ENCODE data around the gene HLA-A. TPM values are rescaled to one million over a fixed set of nuclear protein-coding genes. Genes with fewer than 3 reads are reported as not detected.
"Not testable (repeated sequence)": the region's sequence is repeated elsewhere in the genome, so short reads cannot be mapped to it uniquely, and the experiment has no call there.

Gene HLA-A
- polyA plus RNA-seq, 1 donor (not counting 4 experiments of a cell fraction or from before 2014, with no cell fraction given): 401 TPM

DNA sequence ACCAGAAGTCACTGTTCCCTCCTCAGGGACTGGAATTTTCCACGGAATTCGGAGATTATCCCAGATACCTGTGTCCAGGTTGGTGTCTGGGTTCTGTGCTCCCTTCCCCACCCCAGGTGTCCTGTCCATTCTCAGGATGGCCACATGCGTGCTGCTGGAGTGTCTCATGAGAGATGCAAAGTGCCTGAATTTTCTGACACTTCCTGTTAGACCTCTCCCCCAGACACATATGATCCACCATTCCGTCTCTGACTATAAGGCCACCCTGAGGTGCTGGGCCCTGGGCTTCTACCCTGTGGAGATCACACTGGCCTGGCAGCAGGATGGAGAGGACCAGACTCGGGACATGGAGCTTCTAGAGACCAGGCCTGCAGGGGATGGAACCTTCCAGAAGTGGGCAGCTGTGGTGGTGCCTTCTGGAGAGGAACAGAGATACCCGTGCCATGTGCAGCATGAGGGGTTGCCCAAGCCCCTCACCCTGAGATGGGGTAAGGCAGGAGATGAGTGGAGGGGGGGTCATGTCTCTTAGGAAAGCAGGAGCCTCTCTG lies 14.4 kb upstream of the HLA-A start:
- no peak for TF ChIP-seq EZH2 (IDR thresholded peaks at IDR 0.05; ENCODE audit: low read length)
- FAIRE-seq: no peak
- no peaks in the 10 kb centered on the region for H3K36me3 ChIP-seq (ENCODE audit: control insufficient read depth in 2 of 2, extremely low read depth in 1 of 2, insufficient read depth in 2 of 2, low read length in 2 of 2)
- H3K79me2 ChIP-seq (ENCODE audit: control insufficient read depth, insufficient read depth, low read length): no peaks in the 10 kb centered on the region
- H4K20me1 ChIP-seq (ENCODE audit: control insufficient read depth, extremely low read depth, insufficient read depth, low read length): no peaks in the 10 kb centered on the region
- no peak for DNase-seq (ENCODE audit: low read depth, low spot score)
- no peak overlapping the region for H3K9ac ChIP-seq (ENCODE audit: control insufficient read depth, extremely low read depth, insufficient read depth, low read length)
- H3K9me3 ChIP-seq (ENCODE audit: control insufficient read depth, low read depth, low read length): no peaks in the 10 kb centered on the region
- no peak overlapping the region for H3K27ac ChIP-seq (ENCODE audit: control insufficient read depth, insufficient read depth, low read length)
- H3K9me1 ChIP-seq (ENCODE audit: control insufficient read depth, extremely low read depth, insufficient read depth, low read length): no peaks in the 10 kb centered on the region
- no peaks in the 10 kb centered on the region for H3K27me3 ChIP-seq (ENCODE audit: control insufficient read depth, extremely low read depth, insufficient read depth, low read length)
- peaks cover 22% of the 10 kb centered on the region for H3K4me1 ChIP-seq (ENCODE audit: control insufficient read depth, extremely low read depth, insufficient read depth, low read length)
- H2AFZ ChIP-seq (ENCODE audit: control insufficient read depth, low read length): no peak overlapping the region
- no peak overlapping the region for H3K4me3 ChIP-seq (ENCODE audit: control insufficient read depth in 2 of 3, extremely low read depth in 1 of 3, insufficient read depth in 2 of 3, low read depth in 1 of 3, low read length in 3 of 3)
- dilution Hi-C loops (cut with MboI; ENCODE audit: extremely low pct_ligation_motif_present, low sequenced_read_pairs): no loop called here
- H3K4me2 ChIP-seq (ENCODE audit: control insufficient read depth, extremely low read depth, insufficient read depth, low read depth, low read length): no peak overlapping the region

DNA sequence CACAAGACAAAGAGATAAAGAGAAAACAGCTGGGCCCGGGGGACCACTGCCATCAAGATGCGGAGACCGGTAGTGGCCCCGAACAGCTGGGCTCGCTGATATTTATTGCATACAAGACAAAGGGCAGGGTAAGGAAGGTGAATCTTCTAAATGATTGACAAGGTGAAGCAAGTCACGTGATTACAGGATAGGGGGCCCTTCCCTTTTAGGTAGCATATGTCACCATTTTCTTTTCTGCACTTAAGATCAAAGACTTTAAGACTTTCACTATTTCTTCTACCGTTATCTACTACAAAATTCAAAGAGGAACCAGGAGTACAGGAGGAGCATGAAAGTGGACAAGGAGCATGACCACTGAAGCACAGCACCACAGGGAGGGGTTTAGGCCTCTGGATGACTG lies 12.3 kb upstream of the HLA-A start:
- H2AFZ ChIP-seq (ENCODE audit: control insufficient read depth, low read length); H3K9ac ChIP-seq (ENCODE audit: control insufficient read depth, extremely low read depth, insufficient read depth, low read length); H3K4me3 ChIP-seq (ENCODE audit: control insufficient read depth in 2 of 3, extremely low read depth in 1 of 3, insufficient read depth in 2 of 3, low read depth in 1 of 3, low read length in 3 of 3); H3K9me1 ChIP-seq (ENCODE audit: control insufficient read depth, extremely low read depth, insufficient read depth, low read length); H3K79me2 ChIP-seq (ENCODE audit: control insufficient read depth, insufficient read depth, low read length); H3K27me3 ChIP-seq (ENCODE audit: control insufficient read depth, extremely low read depth, insufficient read depth, low read length); H3K9me3 ChIP-seq (ENCODE audit: control insufficient read depth, low read depth, low read length); H3K27ac ChIP-seq (ENCODE audit: control insufficient read depth, insufficient read depth, low read length); dilution Hi-C loops (cut with MboI; ENCODE audit: extremely low pct_ligation_motif_present, low sequenced_read_pairs); H4K20me1 ChIP-seq (ENCODE audit: control insufficient read depth, extremely low read depth, insufficient read depth, low read length); FAIRE-seq; DNase-seq (ENCODE audit: low read depth, low spot score); H3K4me2 ChIP-seq (ENCODE audit: control insufficient read depth, extremely low read depth, insufficient read depth, low read depth, low read length); H3K36me3 ChIP-seq (ENCODE audit: control insufficient read depth in 2 of 2, extremely low read depth in 1 of 2, insufficient read depth in 2 of 2, low read length in 2 of 2): not testable (repeated sequence)
- peaks cover 15% of the 10 kb centered on the region for H3K4me1 ChIP-seq (ENCODE audit: control insufficient read depth, extremely low read depth, insufficient read depth, low read length)

DNA sequence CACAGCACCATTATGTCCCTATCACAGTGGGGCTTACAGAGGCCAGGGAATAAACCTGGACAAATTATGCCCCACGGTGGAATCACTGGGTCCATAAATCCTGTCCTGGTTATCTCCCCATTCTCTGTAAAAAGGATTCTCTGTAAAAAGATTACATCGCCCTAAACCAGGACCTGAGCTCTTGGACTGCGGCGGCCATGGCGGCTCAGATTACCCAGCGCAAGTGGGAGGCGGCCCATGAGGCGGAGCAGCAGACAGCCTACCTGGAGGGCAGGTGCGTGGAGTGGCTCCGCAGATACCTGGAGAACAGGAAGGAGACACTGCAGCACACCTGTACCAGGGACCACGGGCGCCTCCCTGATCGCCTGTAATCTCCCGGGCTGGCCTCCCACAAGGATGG lies 8.4 kb upstream of the HLA-A start:
- no peak overlapping the region for H3K9ac ChIP-seq (ENCODE audit: control insufficient read depth, extremely low read depth, insufficient read depth, low read length)
- no peaks in the 10 kb centered on the region for H3K79me2 ChIP-seq (ENCODE audit: control insufficient read depth, insufficient read depth, low read length)
- no peak overlapping the region for H2AFZ ChIP-seq (ENCODE audit: control insufficient read depth, low read length)
- no peaks in the 10 kb centered on the region for H4K20me1 ChIP-seq (ENCODE audit: control insufficient read depth, extremely low read depth, insufficient read depth, low read length)
- no peaks in the 10 kb centered on the region for H3K9me1 ChIP-seq (ENCODE audit: control insufficient read depth, extremely low read depth, insufficient read depth, low read length)
- DNase-seq (ENCODE audit: low read depth, low spot score): no peak
- H3K4me1 ChIP-seq (ENCODE audit: control insufficient read depth, extremely low read depth, insufficient read depth, low read length): no peaks in the 10 kb centered on the region
- TF ChIP-seq, protein P1, sequence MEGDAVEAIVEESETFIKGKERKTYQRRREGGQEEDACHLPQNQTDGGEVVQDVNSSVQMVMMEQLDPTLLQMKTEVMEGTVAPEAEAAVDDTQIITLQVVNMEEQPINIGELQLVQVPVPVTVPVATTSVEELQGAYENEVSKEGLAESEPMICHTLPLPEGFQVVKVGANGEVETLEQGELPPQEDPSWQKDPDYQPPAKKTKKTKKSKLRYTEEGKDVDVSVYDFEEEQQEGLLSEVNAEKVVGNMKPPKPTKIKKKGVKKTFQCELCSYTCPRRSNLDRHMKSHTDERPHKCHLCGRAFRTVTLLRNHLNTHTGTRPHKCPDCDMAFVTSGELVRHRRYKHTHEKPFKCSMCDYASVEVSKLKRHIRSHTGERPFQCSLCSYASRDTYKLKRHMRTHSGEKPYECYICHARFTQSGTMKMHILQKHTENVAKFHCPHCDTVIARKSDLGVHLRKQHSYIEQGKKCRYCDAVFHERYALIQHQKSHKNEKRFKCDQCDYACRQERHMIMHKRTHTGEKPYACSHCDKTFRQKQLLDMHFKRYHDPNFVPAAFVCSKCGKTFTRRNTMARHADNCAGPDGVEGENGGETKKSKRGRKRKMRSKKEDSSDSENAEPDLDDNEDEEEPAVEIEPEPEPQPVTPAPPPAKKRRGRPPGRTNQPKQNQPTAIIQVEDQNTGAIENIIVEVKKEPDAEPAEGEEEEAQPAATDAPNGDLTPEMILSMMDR (optimal IDR thresholded peaks at IDR 0.05 in 1 of 3, IDR thresholded peaks at IDR 0.05 in 1 of 3, conservative IDR thresholded peaks at IDR 0.05 in 1 of 3; ENCODE audit: extremely low read depth in 1 of 3, insufficient read depth in 2 of 3, low read length in 3 of 3): no peak
- H3K27me3 ChIP-seq (ENCODE audit: control insufficient read depth, extremely low read depth, insufficient read depth, low read length): no peaks in the 10 kb centered on the region
- H3K36me3 ChIP-seq (ENCODE audit: control insufficient read depth in 2 of 2, extremely low read depth in 1 of 2, insufficient read depth in 2 of 2, low read length in 2 of 2): no peaks in the 10 kb centered on the region
- no peak overlapping the region for H3K4me3 ChIP-seq (ENCODE audit: control insufficient read depth in 2 of 3, extremely low read depth in 1 of 3, insufficient read depth in 2 of 3, low read depth in 1 of 3, low read length in 3 of 3)
- no peak overlapping the region for H3K4me2 ChIP-seq (ENCODE audit: control insufficient read depth, extremely low read depth, insufficient read depth, low read depth, low read length)
- no peaks in the 10 kb centered on the region for H3K9me3 ChIP-seq (ENCODE audit: control insufficient read depth, low read depth, low read length)
- no peak overlapping the region for H3K27ac ChIP-seq (ENCODE audit: control insufficient read depth, insufficient read depth, low read length)
- no peak for FAIRE-seq
- dilution Hi-C loops (cut with MboI; ENCODE audit: extremely low pct_ligation_motif_present, low sequenced_read_pairs): no loop called here

All from keratinocyte (primary cell).